ENCODE measurements around the gene HOXA4.

- no peak for TF ChIP-seq CTCF (IDR thresholded peaks at IDR 0.05 in 8 of 11, conservative IDR thresholded peaks at IDR 0.05 in 3 of 11)
- TF ChIP-seq POLR2A (IDR thresholded peaks at IDR 0.05) = no peak
Measured at GRCh38 chr7:27155816-27156507, 25.4 kb upstream of the HOXA4 start.

Data from spleen (tissue), 7 donors.